GM21576 (cell line): ENCODE data around the gene ATOX1.
"Not testable (repeated sequence)": the region's sequence is repeated elsewhere in the genome, so short reads cannot be mapped to it uniquely, and the experiment has no call there.

ENCODE experiments used
- ATAC-seq: cut with Tn5 transposase; IDR thresholded peaks from one replicate; pipeline ENCODE4 v1.9.1; 2021; ENCODE audit warnings: mild to moderate bottlenecking, moderate library complexity; ENCODE audit not compliant: unreplicated experiment

The ATOX1 gene

DNA sequence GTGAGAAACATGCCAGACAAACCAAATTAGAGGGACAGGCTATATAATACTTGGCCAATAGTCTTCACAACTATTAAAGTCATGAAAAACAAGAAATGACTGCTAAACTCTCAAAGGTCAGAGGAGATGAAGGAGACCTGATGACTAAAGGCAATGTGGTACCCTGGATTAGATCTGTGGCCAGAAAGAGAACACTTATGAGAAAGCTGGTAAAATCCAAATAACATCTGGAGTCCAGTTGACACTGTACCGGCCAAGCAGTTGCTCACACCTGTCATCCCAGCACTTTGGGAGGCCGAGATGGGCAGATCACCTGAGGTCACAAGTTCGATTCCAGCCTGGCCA, 24.4 kb downstream of the ATOX1 start:
- no peak for ATAC-seq

DNA sequence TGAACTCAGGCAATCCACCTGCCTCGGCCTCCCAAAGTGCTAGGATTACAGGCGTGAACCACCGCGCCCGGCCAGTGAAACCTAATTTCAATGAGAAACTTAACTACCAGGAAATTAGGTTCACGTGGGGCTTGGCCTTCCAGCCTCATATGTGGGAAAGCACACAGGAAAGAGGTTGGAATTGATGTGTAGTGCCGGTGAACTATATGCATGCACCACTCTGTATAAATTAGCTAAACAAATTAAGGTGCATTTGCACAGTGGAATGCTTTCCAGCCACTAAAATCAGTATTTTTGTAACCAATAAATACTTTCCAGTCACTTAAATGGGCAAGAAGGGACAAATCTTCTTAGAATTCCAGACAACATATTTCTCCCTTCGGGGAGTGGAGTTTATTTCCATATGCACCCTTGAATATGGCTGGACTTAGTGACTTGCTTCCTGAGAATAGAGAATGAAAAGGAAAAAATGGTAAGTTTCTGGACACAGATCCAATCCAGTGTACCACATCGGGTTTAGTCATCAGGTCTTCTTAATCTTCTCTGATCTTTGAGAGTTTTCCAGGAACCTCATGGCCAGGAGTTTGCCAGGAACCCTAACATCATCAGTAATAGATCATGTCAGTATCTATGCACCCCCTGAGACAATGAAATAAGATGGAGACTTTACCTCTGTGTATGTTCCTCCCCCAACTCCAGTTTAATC, 24.9 kb downstream of the ATOX1 start:
- no peak for ATAC-seq

DNA sequence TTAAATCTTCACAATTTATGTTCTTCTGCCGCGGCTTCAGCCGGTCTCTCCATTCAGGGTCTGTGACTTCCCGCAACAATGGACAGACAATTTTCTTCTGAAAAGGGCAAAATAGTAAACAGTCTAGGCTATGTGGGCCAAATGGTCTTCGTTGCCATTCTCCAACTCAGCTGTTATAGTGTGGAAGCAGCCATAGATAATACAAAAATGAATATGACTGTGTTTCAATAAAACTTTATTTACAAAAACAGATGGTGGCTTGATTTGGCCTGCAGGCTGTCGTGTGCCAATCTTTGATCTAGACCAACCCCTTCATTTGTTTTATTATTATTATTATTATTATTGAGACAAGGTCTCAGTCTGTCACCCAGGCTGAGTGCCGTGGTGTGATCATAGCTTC, 28.1 kb downstream of the ATOX1 start:
- ATAC-seq, result no peak

DNA sequence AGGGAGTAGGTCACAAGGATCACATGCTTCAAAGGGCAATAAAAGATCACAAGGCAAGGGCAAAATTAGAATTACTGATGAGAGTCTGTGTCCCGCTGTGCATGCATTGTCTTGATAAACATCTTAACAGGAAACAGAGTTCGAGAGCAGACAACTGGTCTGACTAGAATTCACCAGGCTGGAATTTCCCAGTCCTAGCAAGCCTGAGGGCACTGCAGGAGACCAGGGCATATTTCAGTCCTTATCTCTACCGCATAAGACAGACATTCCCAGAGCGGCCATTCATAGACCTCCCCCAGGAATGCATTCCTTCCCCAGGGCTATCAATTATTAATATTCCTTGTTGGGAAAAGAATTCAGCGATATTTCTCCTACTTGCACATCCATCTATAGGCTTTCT, 28.8 kb downstream of the ATOX1 start:
- not testable (repeated sequence) for ATAC-seq

DNA sequence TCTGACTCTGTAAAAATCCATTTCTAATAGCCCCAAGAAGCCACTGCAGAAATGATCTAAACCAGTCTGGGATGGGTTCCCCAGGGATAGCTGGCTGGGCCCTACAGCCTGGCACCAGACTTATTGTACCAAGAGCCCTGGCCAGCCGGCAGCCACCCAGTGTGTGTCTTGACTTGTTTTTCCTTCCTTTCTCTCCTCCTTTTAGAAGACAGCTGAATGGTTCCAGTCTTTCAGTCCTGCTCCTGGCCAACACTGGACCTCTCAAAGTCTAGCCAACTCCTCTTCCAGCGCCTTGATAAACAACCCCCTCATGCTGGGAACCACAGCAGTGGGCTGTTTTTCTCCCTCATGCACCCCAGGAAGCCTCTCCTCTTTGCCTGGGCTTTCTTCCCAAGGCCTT, 34.1 kb downstream of the ATOX1 start:
- no peak for ATAC-seq

DNA sequence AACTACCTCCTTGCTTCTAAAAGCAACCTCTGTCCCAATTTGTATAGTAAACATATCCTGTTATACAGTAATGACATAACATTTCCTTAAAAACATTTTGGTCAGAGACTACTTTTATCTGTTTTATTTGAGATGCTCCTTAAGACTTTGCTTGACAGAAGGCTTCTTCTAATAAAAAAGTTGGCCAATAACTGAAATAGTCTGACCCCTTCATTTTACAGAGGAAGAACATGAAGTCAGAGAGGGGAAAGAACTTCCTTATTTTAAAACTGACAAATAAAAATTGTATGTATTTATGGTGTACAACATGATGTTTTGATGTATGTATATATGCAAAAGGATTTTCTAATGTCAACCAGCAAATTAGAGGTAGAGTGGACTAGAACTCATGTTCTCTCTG, 35.9 kb downstream of the ATOX1 start:
- no peak for ATAC-seq

DNA sequence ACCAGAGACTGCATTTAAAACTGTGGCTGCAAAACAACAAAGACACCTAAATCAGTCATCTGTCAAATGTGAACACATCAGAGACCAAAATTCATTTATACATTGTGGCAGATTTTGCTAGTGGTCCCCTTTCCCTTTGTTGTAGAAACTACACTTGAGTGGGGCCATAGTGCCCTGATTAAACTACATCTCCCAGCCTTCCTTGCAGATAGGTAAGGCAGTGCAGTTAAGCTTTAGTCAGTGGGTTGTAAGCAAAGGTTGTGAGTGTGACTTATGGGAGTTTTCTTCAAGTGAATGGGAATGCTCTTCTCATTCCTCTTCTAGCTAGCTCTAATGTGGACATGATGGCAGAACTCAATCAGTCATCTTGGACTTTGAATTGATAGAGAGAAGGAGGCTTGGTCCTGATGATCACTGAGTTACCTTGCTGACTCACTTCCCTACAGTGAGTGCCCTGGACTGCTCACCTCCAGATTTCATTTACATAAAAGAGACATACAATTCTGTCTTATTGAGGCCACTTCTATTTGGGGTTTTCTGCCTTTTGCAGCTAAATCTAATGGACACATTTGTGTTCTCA, 36.5 kb downstream of the ATOX1 start:
- no peak for ATAC-seq

DNA sequence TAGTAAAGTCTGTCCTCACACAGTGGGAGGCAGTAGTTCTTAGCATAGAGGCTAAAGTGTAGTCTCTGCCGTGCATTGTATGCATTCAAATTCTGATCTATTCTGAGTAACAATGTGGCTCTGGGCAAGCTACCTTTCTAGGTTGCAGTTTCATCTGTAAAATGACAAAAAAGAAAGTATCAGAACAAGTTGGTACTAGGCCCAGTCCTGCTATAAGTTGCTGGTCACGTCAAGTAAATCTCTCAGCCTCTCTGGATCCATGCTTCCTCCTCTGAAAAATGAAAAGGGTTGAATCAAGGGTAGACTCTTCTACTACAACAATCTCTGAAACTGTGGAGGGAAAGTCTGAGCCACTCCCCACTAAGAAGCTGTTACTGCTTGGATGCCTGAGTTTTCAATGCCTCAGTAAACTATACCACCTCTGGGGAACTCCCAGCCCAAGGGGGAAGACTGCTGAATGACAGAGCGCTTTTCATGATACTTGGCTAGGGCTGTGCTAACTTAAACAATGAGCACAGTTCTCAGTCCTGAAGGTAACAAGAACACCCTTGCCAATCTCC, 37.3 kb downstream of the ATOX1 start:
- peak; percentile 84 for ATAC-seq

DNA sequence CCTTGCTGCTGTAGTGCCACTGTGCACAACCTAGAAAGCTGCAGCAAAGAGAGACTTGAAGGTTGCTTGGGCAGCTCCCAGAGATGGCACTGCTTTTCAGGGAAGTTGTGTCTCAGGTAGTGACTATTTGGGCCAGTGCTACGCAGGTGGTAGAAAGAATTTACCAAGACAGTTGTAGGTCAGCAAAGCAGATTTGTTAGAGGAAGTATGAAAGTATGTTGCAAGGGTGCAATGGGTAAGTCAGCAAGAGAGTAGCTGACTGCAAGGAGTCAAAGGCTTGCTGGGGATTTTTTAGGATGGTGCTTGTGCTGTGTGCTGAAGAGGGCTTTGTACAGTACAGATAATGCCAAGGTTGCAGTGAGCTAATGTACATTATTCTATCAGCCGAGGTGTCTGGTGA, 38.2 kb downstream of the ATOX1 start:
- ATAC-seq, result no peak

DNA sequence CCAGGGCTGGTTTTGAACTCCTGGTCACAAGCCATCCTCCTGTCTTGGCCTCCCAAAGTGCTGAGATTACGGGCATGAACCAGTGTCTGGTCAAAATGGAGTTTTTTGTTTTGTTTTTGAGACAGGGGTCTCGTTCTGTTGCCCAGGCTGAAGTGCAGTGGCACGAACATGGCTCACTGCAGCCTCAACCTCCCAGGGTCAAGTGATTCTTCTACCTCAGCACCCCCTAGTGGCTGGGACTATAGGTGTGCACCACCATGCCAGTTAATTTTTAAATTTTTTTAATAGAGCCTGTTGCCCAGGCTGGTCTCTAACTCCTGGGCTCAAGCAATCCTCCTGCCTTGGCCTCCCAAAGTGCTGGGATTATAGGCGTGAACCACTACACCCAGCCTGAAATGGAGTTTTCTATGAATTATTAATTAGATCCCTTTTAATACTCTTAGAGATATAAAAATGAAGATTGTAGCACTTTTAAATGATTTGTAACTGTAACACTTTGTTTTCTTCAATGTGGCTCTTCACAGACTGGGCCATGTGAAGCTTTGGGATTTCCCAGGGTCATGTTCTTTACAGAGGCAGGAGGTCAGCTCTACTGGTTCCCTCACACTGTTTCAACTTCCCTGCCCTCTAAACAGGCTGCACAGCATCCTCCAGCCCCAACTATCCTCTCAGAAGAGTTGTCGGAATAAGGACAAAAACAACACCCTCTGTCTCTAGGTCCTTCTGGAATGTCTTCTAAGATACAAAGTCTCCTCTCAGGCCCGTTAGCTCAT, 39.0 kb downstream of the ATOX1 start:
- no peak for ATAC-seq

DNA sequence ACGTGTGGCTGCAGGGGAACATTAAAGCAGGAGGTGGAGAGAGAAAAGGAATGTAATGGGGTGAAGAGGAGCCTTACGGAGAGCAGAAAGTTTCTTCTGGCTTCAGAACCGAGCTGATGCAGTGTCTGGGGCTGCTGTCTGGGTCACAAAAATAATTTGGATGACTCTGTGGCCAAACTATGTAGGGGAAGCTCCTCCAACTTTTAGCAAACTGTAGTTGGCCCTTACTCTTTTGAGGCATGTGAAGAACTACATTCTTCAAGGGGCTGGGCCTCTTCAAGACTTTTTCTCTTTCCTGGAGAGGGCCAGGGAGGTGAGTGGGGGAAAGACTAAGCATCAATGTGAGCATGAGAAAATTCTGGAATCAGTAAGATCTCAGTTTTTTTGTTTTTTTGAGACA, 39.8 kb downstream of the ATOX1 start:
- no peak for ATAC-seq

DNA sequence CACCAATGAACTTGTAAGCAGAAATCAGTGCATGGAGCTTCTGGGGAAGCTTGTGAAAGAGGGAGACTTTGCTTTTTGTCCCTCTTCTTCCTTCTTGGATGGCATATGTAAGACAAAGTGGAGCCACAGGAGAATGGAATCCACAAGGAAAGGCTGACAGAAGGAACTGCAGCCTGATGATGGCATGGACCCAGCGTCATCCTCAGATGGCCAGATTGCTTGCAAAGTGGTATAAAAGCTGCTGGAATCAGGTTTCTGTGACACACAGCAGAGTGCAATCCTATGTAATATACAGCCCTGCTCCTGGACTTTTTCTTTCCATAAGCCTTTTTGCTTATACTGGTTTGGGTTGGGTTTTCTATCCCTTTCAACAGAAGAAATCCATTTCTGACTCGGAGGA, 40.3 kb downstream of the ATOX1 start:
- no peak for ATAC-seq

DNA sequence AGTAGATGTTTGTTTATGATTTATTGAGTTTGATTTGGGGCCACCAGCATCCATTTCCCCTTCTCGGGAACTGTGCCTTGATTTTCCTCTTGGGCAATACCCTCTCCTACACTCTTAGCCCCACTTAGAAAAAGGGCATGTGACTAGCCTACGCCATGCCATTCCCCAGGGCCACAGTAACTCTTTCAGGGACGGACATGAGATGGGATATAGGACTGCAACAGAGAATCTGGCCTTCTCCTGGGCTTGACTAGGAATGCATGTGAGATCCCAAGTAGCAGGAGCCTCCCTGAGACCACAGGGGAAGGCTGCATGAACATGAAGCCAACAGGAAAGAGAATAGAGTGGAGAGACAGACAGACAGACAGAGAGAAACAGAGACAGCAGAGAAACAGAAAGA, 41.0 kb downstream of the ATOX1 start:
- no peak for ATAC-seq

DNA sequence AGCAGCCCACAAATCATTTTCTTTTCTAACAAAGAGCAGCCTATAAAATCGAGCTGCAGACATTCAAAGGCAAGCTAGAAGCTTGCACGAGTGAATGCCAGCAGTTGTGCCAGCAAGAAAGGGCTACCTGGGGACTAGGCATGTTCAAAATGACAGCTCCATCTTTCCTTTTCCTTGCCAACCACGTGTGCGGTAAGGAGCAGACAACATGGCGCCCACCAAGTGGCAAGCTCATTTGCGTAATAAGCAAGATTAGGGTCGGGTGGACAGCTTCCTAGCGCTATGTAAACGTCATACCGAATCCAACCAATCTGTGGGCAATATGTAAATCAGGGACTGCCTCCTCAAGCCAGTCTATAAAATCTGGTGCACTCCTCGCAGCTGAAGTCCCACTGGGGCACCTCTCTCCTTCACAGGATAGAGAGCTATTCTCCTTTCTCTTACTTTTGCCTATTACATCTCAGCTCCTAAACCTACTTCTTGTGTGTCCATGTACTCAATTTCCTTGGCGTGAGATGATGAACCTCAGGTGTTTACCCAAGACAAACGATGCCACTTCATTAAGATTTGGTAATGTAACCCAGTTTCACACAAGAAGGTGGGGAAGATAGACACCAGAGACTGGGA, 49.2 kb downstream of the ATOX1 start:
- ATAC-seq, result no peak

DNA sequence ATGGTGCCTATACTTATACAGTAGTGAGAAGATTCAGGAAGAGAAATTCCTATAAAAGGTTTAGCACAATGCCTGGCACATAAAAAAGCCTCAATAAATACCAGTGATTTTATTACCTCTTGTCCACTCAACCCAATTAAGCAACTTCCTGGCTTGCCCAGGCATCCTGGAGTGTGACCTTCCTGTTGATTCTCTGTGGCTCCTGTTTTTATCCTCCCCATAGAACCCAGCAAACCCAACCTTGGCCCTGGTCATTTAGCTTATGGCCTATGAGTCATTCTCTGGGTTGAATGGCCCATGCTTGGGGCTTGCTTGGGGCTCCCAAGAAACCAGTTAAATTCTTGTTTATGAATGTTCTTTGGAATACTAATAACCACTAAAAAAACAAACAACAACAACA, 50.3 kb downstream of the ATOX1 start:
- ATAC-seq, result no peak

DNA sequence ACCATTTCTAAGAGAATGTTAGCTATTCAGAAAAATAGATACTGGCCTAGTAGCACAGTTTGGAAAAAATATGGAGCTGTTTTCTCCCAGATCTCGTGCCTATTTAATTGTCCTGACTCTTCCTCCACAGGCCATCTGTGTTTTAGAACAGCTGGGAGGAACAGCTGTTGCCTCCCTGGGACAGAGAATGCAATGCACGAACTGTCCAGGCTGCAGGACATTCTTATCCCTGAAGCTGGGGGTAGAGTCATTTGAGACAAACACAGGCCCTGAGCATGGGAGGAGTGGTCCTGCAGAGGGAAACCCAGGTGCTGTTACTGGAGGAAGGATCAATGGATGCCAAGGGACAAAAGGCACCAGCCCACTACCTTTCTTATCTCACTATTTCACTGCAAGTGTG, 50.9 kb downstream of the ATOX1 start:
- ATAC-seq, result no peak

DNA sequence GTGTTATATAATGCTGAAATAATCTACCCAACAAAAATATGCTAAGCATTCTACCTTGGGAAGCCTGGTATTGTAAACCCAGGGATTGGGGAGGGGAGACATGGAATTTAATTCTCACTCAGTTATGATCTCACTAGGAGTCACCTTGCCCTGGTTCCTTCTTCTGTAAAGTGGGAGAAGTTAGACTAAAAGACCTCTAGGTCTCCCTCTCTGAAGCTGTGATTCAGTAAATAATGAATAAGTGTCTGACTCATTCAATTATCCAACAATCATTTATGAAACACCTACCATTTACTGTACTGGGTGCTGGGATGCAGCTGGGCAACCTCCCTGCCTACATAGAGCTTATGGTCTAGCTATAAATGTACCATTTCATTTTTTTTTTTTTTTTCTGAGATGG, 51.5 kb downstream of the ATOX1 start:
- ATAC-seq, result no peak

DNA sequence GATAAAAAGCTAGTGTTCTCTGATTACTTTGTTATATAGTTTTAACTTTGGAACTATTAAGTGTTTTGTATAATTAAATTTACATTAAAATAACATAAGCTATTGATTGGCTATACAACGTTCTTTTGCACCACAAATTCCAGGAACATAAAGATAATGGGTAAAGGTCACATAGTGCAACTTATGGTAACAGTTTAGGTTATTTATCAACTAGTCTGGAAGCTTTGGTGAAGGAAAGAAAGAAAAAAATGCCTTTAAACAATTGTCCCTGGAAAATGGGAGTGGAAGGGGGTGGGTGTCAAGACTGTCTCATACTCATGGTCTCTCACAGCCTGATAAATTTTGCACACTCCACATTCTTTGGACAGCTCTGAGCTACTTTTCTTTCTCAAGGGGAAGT, 54.7 kb downstream of the ATOX1 start:
- ATAC-seq, result no peak

DNA sequence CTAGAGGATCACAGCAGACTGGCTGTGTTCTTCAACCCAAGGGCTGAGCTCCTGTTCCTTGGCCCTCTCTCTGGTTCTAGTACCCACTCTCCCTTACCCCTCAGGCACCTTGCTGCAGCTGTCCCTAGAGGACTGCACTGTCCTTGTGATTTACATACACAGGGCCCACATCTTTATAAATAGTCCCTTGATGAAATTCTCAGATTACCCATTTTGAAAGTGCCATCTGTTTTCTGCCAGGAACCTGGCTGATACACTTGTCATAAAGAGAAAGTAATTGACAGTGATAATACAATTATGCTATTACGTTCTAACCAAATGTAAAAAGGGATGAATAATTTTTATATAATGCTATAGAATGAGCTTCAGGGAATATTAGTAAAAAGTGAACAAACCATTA, 55.2 kb downstream of the ATOX1 start:
- ATAC-seq, result peak; percentile 97

DNA sequence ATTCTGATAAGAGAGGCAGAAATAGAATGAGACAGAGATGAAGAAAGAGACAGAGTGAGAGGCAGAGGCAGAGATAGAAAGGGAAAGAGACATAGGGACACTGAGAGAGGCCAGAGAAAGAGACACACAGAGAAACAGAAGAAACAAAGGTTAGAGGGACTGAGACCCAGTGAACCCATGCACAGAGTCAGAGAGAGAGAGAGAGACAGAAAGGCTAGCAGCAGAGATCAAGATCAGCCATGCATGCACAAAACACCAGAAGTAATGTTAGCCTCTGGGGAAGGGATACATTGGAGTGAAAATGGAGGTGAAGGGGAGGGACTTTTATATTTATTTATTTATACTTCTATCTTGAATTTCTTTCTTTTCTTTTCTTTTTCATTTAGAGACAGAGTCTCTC, 57.6 kb downstream of the ATOX1 start:
- peak; percentile 41 for ATAC-seq

DNA sequence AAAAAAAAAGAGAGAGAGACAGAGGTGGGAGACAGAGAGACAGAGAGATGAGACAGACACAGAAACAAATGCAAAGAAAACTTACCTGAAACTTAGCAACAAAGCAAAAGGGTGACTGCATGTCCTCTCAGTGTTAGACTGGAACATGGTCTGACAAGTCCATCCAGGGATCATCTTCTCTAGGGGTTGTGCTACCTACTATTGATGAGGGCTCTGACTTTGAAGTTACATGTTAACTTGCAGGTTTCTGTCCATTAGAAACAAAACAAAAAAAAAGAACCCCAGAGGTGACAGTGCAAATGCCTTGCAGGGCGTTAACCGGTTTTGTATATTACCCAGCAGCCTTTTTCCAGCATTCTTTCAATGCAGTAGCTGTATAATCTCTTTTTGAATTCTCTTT, 58.1 kb downstream of the ATOX1 start:
- ATAC-seq, result no peak
